ENCODE measurements around the gene IKZF2. TPM values are rescaled to one million over a fixed set of nuclear protein-coding genes. Genes with fewer than 3 reads are reported as not detected.
A peak's percentile ranks its signal among the peaks of the same experiment; 100 is the strongest.

Gene IKZF2
- total RNA-seq, 1 experiment from 2014 or later: 3.0 TPM

GRCh38 chr2:212953170-212953920, 198.1 kb downstream of the IKZF2 start:
- H3K18ac ChIP-seq (ENCODE audit: insufficient read length, low read depth, low read length): no peak overlapping the region
- H3K4me1 ChIP-seq (ENCODE audit: insufficient read depth, low read length): 0 out of 2 replicates have a peak, but pooled peaks cover 1% of the 10 kb centered on the region
- no CpG with 5 or more reads among the region's 3 CpGs for WGBS (ENCODE audit: extremely low coverage, insufficient read length, low lambda C conversion rate)
- Mint-ChIP-seq H3K27me3 (ENCODE audit: low read depth) (no peaks in the 10 kb centered on the region; the same call in 1 of the 2 replicates), H3K4me1 (peaks cover 5 to 7% of the 10 kb centered on the region in 2 experiments), H3K9me3 (no peaks in the 10 kb centered on the region), H3K4me3 (no peak overlapping the region), H3K36me3 (ENCODE audit: insufficient read depth in 1 of 3, low read depth in 3 of 3) (no peaks in the 10 kb centered on the region), H3K27ac (peak overlapping the region in 2 of 3 experiments; percentile 3 to 14; a peak in 3 of 7 replicates)
- H3K23ac ChIP-seq (ENCODE audit: insufficient read length, low read depth, low read length): no peak overlapping the region
- H3K79me2 ChIP-seq (ENCODE audit: insufficient read depth, low read length): no peaks in the 10 kb centered on the region
- no peaks in the 10 kb centered on the region for H3K9me3 ChIP-seq (ENCODE audit: control insufficient read depth, low read depth, low read length)
- H2AK5ac ChIP-seq (ENCODE audit: insufficient read length, low read length): no peak overlapping the region
- H3K4me2 ChIP-seq (ENCODE audit: insufficient read depth, insufficient read length, low read length): no peak overlapping the region
- H2BK120ac ChIP-seq (ENCODE audit: low read depth, low read length, poor library complexity, severe bottlenecking): no peak overlapping the region
- H3K4ac ChIP-seq (ENCODE audit: low read depth, low read length): no peak overlapping the region
- H4K91ac ChIP-seq (ENCODE audit: insufficient read length, low read depth, low read length): no peak overlapping the region
- H2BK5ac ChIP-seq (ENCODE audit: insufficient read length, low read length): no peak overlapping the region
- H4K5ac ChIP-seq (ENCODE audit: insufficient read length, low read depth, low read length): no peak overlapping the region
- no peak overlapping the region for H2BK15ac ChIP-seq (ENCODE audit: low read depth, low read length)
- DNase-seq: no peak
- TF ChIP-seq CTCF (conservative IDR thresholded peaks at IDR 0.05): no peak
- H3K79me1 ChIP-seq (ENCODE audit: insufficient read depth, low read depth, low read length, poor library complexity, severe bottlenecking): no peaks in the 10 kb centered on the region
- H3K23me2 ChIP-seq (ENCODE audit: insufficient read length, low read depth, low read length, poor library complexity, severe bottlenecking): no peaks in the 10 kb centered on the region
- peak overlapping the region; percentile 55 for H2BK12ac ChIP-seq (ENCODE audit: insufficient read length, low read depth, low read length)
- no peaks in the 10 kb centered on the region for H4K20me1 ChIP-seq (ENCODE audit: control insufficient read depth, insufficient read depth, insufficient read length)
- no peak overlapping the region for H3K56ac ChIP-seq (ENCODE audit: insufficient read length, low read depth, low read length)
- H3T11ph ChIP-seq (ENCODE audit: low read length): no peak overlapping the region
- H2AFZ ChIP-seq (ENCODE audit: low read length): no peak overlapping the region
- no peak overlapping the region for H2BK20ac ChIP-seq (ENCODE audit: low read depth, low read length, poor library complexity, severe bottlenecking)
- H3K14ac ChIP-seq (ENCODE audit: insufficient read depth, low read length): no peak overlapping the region
- 0 out of 2 replicates have a peak, but pooled peaks cover 2% of the 10 kb centered on the region for H3K27me3 ChIP-seq (ENCODE audit: insufficient read depth, low read length)
- H4K8ac ChIP-seq (replicated peaks; ENCODE audit: insufficient read length, low read depth, low read length): no peak overlapping the region
- H3K27ac ChIP-seq (ENCODE audit: insufficient read length, low read depth, low read length): no peak overlapping the region
- H3K9ac ChIP-seq (ENCODE audit: extremely low read depth, insufficient read length, low read length): no peak overlapping the region
